Ishikawa (cell line): Measurements from ENCODE around the gene INPP5J.
A peak's percentile ranks its signal among the peaks of the same experiment; 100 is the strongest.

Experiments used
- CEBPB ChIP-seq: IDR thresholded peaks from 2 replicates; pipeline ENCODE4 v1.6.1; 2012
- CREB1 ChIP-seq: IDR thresholded peaks from 2 replicates; pipeline ENCODE4 v1.6.1; 2012; ENCODE audit warnings: low read depth
- EGR1 ChIP-seq: IDR thresholded peaks from 2 replicates; pipeline ENCODE4 v1.6.1; 2012
- EP300 ChIP-seq: IDR thresholded peaks from 2 replicates; pipeline ENCODE4 v1.6.1; 2012; ENCODE audit warnings: borderline replicate concordance
- FOXM1 ChIP-seq: IDR thresholded peaks from 2 replicates; pipeline ENCODE4 v1.6.1; 2012; ENCODE audit warnings: low read depth, borderline replicate concordance
- MAX ChIP-seq: IDR thresholded peaks from 2 replicates; pipeline ENCODE4 v1.6.1; 2012
- NFIC ChIP-seq: IDR thresholded peaks from 2 replicates; pipeline ENCODE4 v1.6.1; 2012
- RAD21 ChIP-seq: IDR thresholded peaks from 2 replicates; pipeline ENCODE4 v1.6.1; 2012; ENCODE audit warnings: low read depth
- TAF1 ChIP-seq: IDR thresholded peaks from 2 replicates; pipeline ENCODE4 v1.6.1; 2012; ENCODE audit warnings: low read depth, mild to moderate bottlenecking
- TCF12 ChIP-seq: IDR thresholded peaks from 2 replicates; pipeline ENCODE4 v1.6.1; 2012; ENCODE audit warnings: low read depth
- TEAD4 ChIP-seq: IDR thresholded peaks from 2 replicates; pipeline ENCODE4 v1.6.1; 2012
- USF1 ChIP-seq: IDR thresholded peaks from 2 replicates; pipeline ENCODE4 v1.6.1; 2012
- YY1 ChIP-seq: IDR thresholded peaks from 2 replicates; pipeline ENCODE4 v1.6.1; 2012; ENCODE audit warnings: low read depth
- ZBTB7A ChIP-seq: IDR thresholded peaks from 2 replicates; pipeline ENCODE4 v1.6.1; 2012; ENCODE audit warnings: low read depth
- TF ChIP-seq, protein P1 (sequence below): IDR thresholded peaks from 2 replicates; pipeline ENCODE4 v1.6.1; 2012; ENCODE audit warnings: low read depth, mild to moderate bottlenecking

INPP5J gene

GRCh38 chr22:31126128-31126868 lies 3.5 kb downstream of the INPP5J start:
- TF ChIP-seq CREB1 (no peak), EP300 (no peak), NFIC (no peak)

DNA sequence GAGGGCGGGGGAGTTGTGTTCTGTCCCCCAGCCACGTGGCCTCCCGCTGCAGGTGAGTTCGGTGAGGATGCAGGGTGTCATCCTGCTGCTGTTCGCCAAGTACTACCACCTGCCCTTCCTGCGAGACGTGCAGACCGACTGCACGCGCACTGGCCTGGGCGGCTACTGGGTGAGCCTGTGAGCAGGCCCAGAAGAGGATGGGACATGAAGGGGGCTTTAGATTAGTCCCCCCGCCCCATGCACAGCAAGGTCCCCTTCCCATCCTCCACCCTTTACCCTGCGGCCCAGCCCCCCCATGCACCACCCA lies 4.1 kb downstream of the INPP5J start:
- TF ChIP-seq TEAD4, result no peak
- no peak for TF ChIP-seq NFIC
- TF ChIP-seq CEBPB, result no peak
- TF ChIP-seq, protein P1, sequence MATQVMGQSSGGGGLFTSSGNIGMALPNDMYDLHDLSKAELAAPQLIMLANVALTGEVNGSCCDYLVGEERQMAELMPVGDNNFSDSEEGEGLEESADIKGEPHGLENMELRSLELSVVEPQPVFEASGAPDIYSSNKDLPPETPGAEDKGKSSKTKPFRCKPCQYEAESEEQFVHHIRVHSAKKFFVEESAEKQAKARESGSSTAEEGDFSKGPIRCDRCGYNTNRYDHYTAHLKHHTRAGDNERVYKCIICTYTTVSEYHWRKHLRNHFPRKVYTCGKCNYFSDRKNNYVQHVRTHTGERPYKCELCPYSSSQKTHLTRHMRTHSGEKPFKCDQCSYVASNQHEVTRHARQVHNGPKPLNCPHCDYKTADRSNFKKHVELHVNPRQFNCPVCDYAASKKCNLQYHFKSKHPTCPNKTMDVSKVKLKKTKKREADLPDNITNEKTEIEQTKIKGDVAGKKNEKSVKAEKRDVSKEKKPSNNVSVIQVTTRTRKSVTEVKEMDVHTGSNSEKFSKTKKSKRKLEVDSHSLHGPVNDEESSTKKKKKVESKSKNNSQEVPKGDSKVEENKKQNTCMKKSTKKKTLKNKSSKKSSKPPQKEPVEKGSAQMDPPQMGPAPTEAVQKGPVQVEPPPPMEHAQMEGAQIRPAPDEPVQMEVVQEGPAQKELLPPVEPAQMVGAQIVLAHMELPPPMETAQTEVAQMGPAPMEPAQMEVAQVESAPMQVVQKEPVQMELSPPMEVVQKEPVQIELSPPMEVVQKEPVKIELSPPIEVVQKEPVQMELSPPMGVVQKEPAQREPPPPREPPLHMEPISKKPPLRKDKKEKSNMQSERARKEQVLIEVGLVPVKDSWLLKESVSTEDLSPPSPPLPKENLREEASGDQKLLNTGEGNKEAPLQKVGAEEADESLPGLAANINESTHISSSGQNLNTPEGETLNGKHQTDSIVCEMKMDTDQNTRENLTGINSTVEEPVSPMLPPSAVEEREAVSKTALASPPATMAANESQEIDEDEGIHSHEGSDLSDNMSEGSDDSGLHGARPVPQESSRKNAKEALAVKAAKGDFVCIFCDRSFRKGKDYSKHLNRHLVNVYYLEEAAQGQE, result no peak
- no peak for TF ChIP-seq EGR1
- no peak for TF ChIP-seq TCF12
- no peak for TF ChIP-seq RAD21
- no peak for TF ChIP-seq TAF1
- no peak for TF ChIP-seq MAX
- no peak for TF ChIP-seq CREB1
- no peak for TF ChIP-seq USF1
- no peak for TF ChIP-seq ZBTB7A
- TF ChIP-seq FOXM1, result no peak
- TF ChIP-seq YY1, result no peak
- no peak for TF ChIP-seq EP300

DNA sequence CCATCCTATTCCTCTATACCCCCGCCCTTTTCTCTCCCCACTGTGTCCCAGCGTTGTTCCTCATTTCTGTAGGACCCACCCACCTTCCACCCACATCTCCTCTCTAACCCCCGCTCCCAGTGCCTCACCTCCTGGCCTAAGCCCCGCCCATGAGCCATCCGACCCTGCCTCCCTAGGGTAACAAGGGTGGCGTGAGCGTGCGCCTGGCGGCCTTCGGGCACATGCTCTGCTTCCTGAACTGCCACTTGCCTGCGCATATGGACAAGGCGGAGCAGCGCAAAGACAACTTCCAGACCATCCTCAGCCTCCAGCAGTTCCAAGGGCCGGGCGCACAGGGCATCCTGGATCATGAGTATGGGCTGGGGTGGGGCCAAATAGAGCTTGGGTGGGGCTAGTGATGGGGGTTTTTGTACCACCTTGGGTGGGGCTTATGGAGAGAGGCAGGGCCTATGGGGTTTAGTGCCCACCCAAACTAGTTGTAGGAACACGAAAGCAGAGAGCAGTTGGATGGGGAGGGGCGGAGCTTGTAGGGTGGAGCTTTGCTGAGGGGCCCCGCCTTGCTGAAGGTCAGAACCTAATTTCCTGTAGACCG lies 4.5 kb downstream of the INPP5J start:
- TF ChIP-seq CREB1, result no peak
- no peak for TF ChIP-seq FOXM1
- TF ChIP-seq NFIC, result no peak
- no peak for TF ChIP-seq EGR1
- no peak for TF ChIP-seq TCF12
- no peak for TF ChIP-seq USF1
- no peak for TF ChIP-seq RAD21
- no peak for TF ChIP-seq EP300

DNA sequence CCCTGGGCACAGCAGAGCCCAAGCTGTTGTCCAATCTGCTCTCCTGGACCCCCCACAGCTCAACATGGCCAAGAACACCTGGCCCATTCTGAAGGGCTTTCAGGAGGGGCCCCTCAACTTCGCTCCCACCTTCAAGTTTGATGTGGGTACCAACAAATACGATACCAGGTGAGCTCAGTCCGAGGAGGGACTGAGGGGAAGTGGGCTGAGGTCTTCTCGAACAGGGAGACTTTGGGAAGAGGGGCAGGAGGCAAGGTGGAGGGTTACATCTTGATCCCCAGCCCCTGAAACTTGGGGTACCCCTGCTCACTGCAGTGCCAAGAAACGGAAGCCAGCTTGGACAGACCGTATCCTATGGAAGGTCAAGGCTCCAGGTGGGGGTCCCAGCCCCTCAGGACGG lies 5.4 kb downstream of the INPP5J start:
- TF ChIP-seq, protein P1, result no peak
- TF ChIP-seq EGR1, result no peak
- TF ChIP-seq ZBTB7A, result no peak
- TF ChIP-seq TEAD4, result no peak
- TF ChIP-seq NFIC, result no peak
- TF ChIP-seq CEBPB, result no peak
- no peak for TF ChIP-seq TCF12
- TF ChIP-seq CREB1, result no peak
- TF ChIP-seq USF1, result no peak
- TF ChIP-seq MAX, result no peak
- TF ChIP-seq YY1, result no peak
- TF ChIP-seq TAF1, result no peak
- no peak for TF ChIP-seq EP300
- TF ChIP-seq RAD21, result no peak
- TF ChIP-seq FOXM1, result no peak

DNA sequence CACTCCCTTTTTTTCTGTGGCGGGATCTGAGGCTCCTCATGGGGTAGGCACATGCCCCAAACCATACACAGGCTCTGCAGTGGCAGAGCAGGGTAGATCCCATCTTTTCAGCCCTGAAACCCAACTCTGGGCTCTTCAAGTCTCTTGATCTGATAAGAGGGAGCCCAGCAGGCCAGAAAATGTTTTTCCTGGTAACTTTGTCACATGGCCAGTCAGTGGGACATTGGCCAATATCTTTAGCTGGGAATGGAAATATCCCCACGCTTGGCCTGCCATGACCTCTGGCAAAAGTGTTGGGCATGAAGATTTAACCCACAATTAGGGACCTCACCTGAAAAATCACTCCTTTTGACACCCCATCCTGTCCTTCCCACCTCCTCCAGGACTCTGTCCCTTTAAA lies 8.1 kb downstream of the INPP5J start:
- TF ChIP-seq NFIC (peak; percentile 41; the same call in 1 of the 2 replicates), RAD21 (no peak), CEBPB (0 out of 2 replicates have a peak, but pooled peaks have one; percentile 24), USF1 (peak; percentile 64; the same call in 1 of the 2 replicates), ZBTB7A (no peak)
